WTC11 (cell line): ENCODE results near the gene RPL13. TPM values are rescaled to one million over a fixed set of nuclear protein-coding genes. Genes with fewer than 3 reads are reported as not detected.

Experiments
- EMX1 ChIP-seq: fragments of 250-450 bp; sonication (Bioruptor Pico); IDR thresholded peaks from 2 replicates; pipeline ENCODE4 v1.8.0; 2021; ENCODE audit warnings: mild to moderate bottlenecking
- GTF2I ChIP-seq: fragments of 250-450 bp; sonication (Bioruptor Pico); conservative IDR thresholded peaks from 2 replicates; pipeline ENCODE4 v1.4.0; 2021; ENCODE audit warnings: mild to moderate bottlenecking
- NFYB ChIP-seq: sonication (generic); formaldehyde crosslinking; conservative IDR thresholded peaks from 2 replicates; pipeline ENCODE4 v1.8.0; 2022; ENCODE audit warnings: low read depth, missing genetic modification reagents
- NR1H2 ChIP-seq: sonication (generic); formaldehyde crosslinking; IDR thresholded peaks from 2 replicates; pipeline ENCODE4 v1.9.0; 2021; ENCODE audit warnings: mild to moderate bottlenecking, moderate library complexity, missing genetic modification reagents
- OVOL2 ChIP-seq: fragments of 250-450 bp; sonication (Bioruptor Pico); IDR thresholded peaks from 2 replicates; pipeline ENCODE4 v1.9.0; 2021; ENCODE audit warnings: mild to moderate bottlenecking, borderline replicate concordance
- PRRX2 ChIP-seq: fragments of 250-450 bp; sonication (Bioruptor Pico); IDR thresholded peaks from 2 replicates; pipeline ENCODE4 v1.8.0; 2021; ENCODE audit warnings: mild to moderate bottlenecking
- RELA ChIP-seq: sonication (generic); formaldehyde crosslinking; IDR thresholded peaks from 2 replicates; pipeline ENCODE4 v1.8.1; 2022; ENCODE audit warnings: missing genetic modification reagents, mild to moderate bottlenecking, borderline replicate concordance
- SMAD3 ChIP-seq: sonication (generic); formaldehyde crosslinking; IDR thresholded peaks from 2 replicates; pipeline ENCODE4 v1.8.0; 2022; ENCODE audit warnings: missing genetic modification reagents, mild to moderate bottlenecking, borderline replicate concordance
- SOX15 ChIP-seq: fragments of 250-450 bp; sonication (Bioruptor Pico); IDR thresholded peaks from 2 replicates; pipeline ENCODE4 v1.9.0; 2021; ENCODE audit warnings: mild to moderate bottlenecking
- SP1 ChIP-seq: sonication (generic); formaldehyde crosslinking; conservative IDR thresholded peaks from 2 replicates; pipeline ENCODE4 v1.8.1; 2022; ENCODE audit warnings: missing genetic modification reagents
- USF1 ChIP-seq: sonication (generic); formaldehyde crosslinking; IDR thresholded peaks from 2 replicates; pipeline ENCODE4 v1.8.0; 2022; ENCODE audit warnings: mild to moderate bottlenecking, missing genetic modification reagents
- ZBTB21 ChIP-seq: sonication (generic); formaldehyde crosslinking; IDR thresholded peaks from 2 replicates; pipeline ENCODE4 v1.8.1; 2023; ENCODE audit warnings: mild to moderate bottlenecking, missing genetic modification reagents, borderline replicate concordance
- ZBTB43 ChIP-seq: sonication (generic); formaldehyde crosslinking; IDR thresholded peaks from 2 replicates; pipeline ENCODE4 v1.8.1; 2023; ENCODE audit warnings: mild to moderate bottlenecking, missing genetic modification reagents
- ZNF121 ChIP-seq: sonication (generic); formaldehyde crosslinking; IDR thresholded peaks from 2 replicates; pipeline ENCODE4 v1.8.0; 2023; ENCODE audit warnings: missing genetic modification reagents
- ZNF138 ChIP-seq: sonication (generic); formaldehyde crosslinking; conservative IDR thresholded peaks from 2 replicates; pipeline ENCODE4 v1.8.1; 2022; ENCODE audit warnings: mild to moderate bottlenecking, moderate library complexity, missing genetic modification reagents
- ZNF219 ChIP-seq: sonication (generic); formaldehyde crosslinking; IDR thresholded peaks from 2 replicates; pipeline ENCODE4 v1.8.0; 2023; ENCODE audit warnings: missing genetic modification reagents, mild to moderate bottlenecking, borderline replicate concordance
- ZNF263 ChIP-seq: sonication (generic); formaldehyde crosslinking; IDR thresholded peaks from 2 replicates; pipeline ENCODE4 v1.8.1; 2022; ENCODE audit warnings: low read depth, mild to moderate bottlenecking, moderate library complexity, missing genetic modification reagents
- ZNF416 ChIP-seq: fragments of 250-450 bp; sonication (Bioruptor Pico); IDR thresholded peaks from 2 replicates; pipeline ENCODE4 v1.9.0; 2021; ENCODE audit warnings: mild to moderate bottlenecking, inconsistent platforms
- ZNF423 ChIP-seq: fragments of 250-450 bp; sonication (Bioruptor Pico); IDR thresholded peaks from 2 replicates; pipeline ENCODE4 v2.1.2; 2022; ENCODE audit warnings: mild to moderate bottlenecking, moderate library complexity
- ZNF671 ChIP-seq: fragments of 250-450 bp; sonication (Bioruptor Pico); IDR thresholded peaks from 2 replicates; pipeline ENCODE4 v1.8.0; 2021; ENCODE audit warnings: mild to moderate bottlenecking
- total RNA-seq: library from RNA; stranded (reverse); gene quantifications from 3 replicates; pipeline ENCODE4 v1.2.3, GENCODE V29; 2021
- TF ChIP-seq, protein P1 (sequence below): sonication (generic); formaldehyde crosslinking; IDR thresholded peaks from 2 replicates; pipeline ENCODE4 v1.8.0; 2022; ENCODE audit warnings: mild to moderate bottlenecking, missing genetic modification reagents
- TF ChIP-seq, protein P2 (sequence below): sonication (generic); formaldehyde crosslinking; IDR thresholded peaks from 2 replicates; pipeline ENCODE4 v1.8.0; 2022; ENCODE audit warnings: missing genetic modification reagents
- TF ChIP-seq, protein P3 (sequence below): sonication (generic); formaldehyde crosslinking; IDR thresholded peaks from 2 replicates; pipeline ENCODE4 v1.8.1; 2023; ENCODE audit warnings: mild to moderate bottlenecking, missing genetic modification reagents, moderate library complexity
- TF ChIP-seq, protein P4 (sequence below): sonication (generic); formaldehyde crosslinking; IDR thresholded peaks from 2 replicates; pipeline ENCODE4 v1.8.1; 2023; ENCODE audit warnings: mild to moderate bottlenecking, missing genetic modification reagents, moderate library complexity
- TF ChIP-seq, protein P5 (sequence below): sonication (generic); formaldehyde crosslinking; IDR thresholded peaks from 2 replicates; pipeline ENCODE4 v1.8.0; 2023; ENCODE audit warnings: missing genetic modification reagents, mild to moderate bottlenecking, borderline replicate concordance

Gene RPL13
- total RNA-seq, 1 experiment from 2014 or later, result 2,631 TPM

- TF ChIP-seq RELA (CRISPR knock-in tag), result peak; percentile 73; the same call in 1 of the 2 replicates
- peak; percentile 72; the same call in 1 of the 2 replicates for TF ChIP-seq ZNF138 (CRISPR knock-in tag)
- peak; percentile 94 for TF ChIP-seq USF1 (CRISPR knock-in tag)
- TF ChIP-seq PRRX2 (CRISPR knock-in tag), result peak; percentile 95
- TF ChIP-seq, protein P1, sequence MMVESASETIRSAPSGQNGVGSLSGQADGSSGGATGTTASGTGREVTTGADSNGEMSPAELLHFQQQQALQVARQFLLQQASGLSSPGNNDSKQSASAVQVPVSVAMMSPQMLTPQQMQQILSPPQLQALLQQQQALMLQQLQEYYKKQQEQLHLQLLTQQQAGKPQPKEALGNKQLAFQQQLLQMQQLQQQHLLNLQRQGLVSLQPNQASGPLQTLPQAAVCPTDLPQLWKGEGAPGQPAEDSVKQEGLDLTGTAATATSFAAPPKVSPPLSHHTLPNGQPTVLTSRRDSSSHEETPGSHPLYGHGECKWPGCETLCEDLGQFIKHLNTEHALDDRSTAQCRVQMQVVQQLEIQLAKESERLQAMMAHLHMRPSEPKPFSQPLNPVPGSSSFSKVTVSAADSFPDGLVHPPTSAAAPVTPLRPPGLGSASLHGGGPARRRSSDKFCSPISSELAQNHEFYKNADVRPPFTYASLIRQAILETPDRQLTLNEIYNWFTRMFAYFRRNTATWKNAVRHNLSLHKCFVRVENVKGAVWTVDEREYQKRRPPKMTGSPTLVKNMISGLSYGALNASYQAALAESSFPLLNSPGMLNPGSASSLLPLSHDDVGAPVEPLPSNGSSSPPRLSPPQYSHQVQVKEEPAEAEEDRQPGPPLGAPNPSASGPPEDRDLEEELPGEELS (CRISPR knock-in tag), result 0 out of 2 replicates have a peak, but pooled peaks have one; percentile 34
- peak; percentile 94 for TF ChIP-seq ZNF416 (CRISPR knock-in tag)
- peak; percentile 94 for TF ChIP-seq EMX1 (CRISPR knock-in tag)
- TF ChIP-seq NR1H2, result no peak
- TF ChIP-seq ZNF219 (CRISPR knock-in tag), result 0 out of 2 replicates have a peak, but pooled peaks have one; percentile 61
- no peak for TF ChIP-seq ZNF423 (CRISPR knock-in tag)
- TF ChIP-seq ZBTB43, result 0 out of 2 replicates have a peak, but pooled peaks have one; percentile 68
- TF ChIP-seq, protein P2, sequence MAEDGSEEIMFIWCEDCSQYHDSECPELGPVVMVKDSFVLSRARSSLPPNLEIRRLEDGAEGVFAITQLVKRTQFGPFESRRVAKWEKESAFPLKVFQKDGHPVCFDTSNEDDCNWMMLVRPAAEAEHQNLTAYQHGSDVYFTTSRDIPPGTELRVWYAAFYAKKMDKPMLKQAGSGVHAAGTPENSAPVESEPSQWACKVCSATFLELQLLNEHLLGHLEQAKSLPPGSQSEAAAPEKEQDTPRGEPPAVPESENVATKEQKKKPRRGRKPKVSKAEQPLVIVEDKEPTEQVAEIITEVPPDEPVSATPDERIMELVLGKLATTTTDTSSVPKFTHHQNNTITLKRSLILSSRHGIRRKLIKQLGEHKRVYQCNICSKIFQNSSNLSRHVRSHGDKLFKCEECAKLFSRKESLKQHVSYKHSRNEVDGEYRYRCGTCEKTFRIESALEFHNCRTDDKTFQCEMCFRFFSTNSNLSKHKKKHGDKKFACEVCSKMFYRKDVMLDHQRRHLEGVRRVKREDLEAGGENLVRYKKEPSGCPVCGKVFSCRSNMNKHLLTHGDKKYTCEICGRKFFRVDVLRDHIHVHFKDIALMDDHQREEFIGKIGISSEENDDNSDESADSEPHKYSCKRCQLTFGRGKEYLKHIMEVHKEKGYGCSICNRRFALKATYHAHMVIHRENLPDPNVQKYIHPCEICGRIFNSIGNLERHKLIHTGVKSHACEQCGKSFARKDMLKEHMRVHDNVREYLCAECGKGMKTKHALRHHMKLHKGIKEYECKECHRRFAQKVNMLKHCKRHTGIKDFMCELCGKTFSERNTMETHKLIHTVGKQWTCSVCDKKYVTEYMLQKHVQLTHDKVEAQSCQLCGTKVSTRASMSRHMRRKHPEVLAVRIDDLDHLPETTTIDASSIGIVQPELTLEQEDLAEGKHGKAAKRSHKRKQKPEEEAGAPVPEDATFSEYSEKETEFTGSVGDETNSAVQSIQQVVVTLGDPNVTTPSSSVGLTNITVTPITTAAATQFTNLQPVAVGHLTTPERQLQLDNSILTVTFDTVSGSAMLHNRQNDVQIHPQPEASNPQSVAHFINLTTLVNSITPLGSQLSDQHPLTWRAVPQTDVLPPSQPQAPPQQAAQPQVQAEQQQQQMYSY (CRISPR knock-in tag), result no peak
- no peak for TF ChIP-seq NFYB (CRISPR knock-in tag)
- no peak for TF ChIP-seq GTF2I
- TF ChIP-seq, protein P3, sequence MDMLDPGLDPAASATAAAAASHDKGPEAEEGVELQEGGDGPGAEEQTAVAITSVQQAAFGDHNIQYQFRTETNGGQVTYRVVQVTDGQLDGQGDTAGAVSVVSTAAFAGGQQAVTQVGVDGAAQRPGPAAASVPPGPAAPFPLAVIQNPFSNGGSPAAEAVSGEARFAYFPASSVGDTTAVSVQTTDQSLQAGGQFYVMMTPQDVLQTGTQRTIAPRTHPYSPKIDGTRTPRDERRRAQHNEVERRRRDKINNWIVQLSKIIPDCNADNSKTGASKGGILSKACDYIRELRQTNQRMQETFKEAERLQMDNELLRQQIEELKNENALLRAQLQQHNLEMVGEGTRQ, result peak; percentile 94
- TF ChIP-seq SMAD3 (CRISPR knock-in tag), result 0 out of 2 replicates have a peak, but pooled peaks have one; percentile 7
- TF ChIP-seq ZNF263, result no peak
- peak; percentile 68; the same call in 1 of the 2 replicates for TF ChIP-seq SP1 (CRISPR knock-in tag)
- 0 out of 2 replicates have a peak, but pooled peaks have one; percentile 76 for TF ChIP-seq ZBTB21
- TF ChIP-seq SOX15 (CRISPR knock-in tag), result no peak
- TF ChIP-seq OVOL2 (CRISPR knock-in tag), result no peak
- TF ChIP-seq, protein P4, sequence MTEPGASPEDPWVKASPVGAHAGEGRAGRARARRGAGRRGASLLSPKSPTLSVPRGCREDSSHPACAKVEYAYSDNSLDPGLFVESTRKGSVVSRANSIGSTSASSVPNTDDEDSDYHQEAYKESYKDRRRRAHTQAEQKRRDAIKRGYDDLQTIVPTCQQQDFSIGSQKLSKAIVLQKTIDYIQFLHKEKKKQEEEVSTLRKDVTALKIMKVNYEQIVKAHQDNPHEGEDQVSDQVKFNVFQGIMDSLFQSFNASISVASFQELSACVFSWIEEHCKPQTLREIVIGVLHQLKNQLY, result peak; percentile 90; the same call in 1 of the 2 replicates
- peak; percentile 55; the same call in 1 of the 2 replicates for TF ChIP-seq ZNF121 (CRISPR knock-in tag)
- TF ChIP-seq ZNF671 (CRISPR knock-in tag), result peak; percentile 94
- TF ChIP-seq, protein P5, sequence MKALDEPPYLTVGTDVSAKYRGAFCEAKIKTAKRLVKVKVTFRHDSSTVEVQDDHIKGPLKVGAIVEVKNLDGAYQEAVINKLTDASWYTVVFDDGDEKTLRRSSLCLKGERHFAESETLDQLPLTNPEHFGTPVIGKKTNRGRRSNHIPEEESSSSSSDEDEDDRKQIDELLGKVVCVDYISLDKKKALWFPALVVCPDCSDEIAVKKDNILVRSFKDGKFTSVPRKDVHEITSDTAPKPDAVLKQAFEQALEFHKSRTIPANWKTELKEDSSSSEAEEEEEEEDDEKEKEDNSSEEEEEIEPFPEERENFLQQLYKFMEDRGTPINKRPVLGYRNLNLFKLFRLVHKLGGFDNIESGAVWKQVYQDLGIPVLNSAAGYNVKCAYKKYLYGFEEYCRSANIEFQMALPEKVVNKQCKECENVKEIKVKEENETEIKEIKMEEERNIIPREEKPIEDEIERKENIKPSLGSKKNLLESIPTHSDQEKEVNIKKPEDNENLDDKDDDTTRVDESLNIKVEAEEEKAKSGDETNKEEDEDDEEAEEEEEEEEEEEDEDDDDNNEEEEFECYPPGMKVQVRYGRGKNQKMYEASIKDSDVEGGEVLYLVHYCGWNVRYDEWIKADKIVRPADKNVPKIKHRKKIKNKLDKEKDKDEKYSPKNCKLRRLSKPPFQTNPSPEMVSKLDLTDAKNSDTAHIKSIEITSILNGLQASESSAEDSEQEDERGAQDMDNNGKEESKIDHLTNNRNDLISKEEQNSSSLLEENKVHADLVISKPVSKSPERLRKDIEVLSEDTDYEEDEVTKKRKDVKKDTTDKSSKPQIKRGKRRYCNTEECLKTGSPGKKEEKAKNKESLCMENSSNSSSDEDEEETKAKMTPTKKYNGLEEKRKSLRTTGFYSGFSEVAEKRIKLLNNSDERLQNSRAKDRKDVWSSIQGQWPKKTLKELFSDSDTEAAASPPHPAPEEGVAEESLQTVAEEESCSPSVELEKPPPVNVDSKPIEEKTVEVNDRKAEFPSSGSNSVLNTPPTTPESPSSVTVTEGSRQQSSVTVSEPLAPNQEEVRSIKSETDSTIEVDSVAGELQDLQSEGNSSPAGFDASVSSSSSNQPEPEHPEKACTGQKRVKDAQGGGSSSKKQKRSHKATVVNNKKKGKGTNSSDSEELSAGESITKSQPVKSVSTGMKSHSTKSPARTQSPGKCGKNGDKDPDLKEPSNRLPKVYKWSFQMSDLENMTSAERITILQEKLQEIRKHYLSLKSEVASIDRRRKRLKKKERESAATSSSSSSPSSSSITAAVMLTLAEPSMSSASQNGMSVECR (CRISPR knock-in tag), result peak; percentile 66; the same call in 1 of the 2 replicates
These were observed 5.3 kb downstream of the RPL13 start (continued) for GRCh38 chr16:89565506-89566372.
